HepG2 (cell line): ENCODE results near the gene PRKAG1. TPM values are rescaled to one million over a fixed set of nuclear protein-coding genes. Genes with fewer than 3 reads are reported as not detected.
A peak's percentile ranks its signal among the peaks of the same experiment; 100 is the strongest.

Experiments
- ATAC-seq: fragments of 200-7000 bp; cut with Tn5 transposase; 3 replicates; pipeline ENCODE4 v1.9.1; 2020; ENCODE audit warnings: mild to moderate bottlenecking, moderate library complexity
- BruUV-seq: library from RNA; stranded (reverse); fragments of 400-500 nt; replicated peaks from 2 replicates; lab custom pipeline; 2021; lab: Mats Ljungman, UMichigan
- CTCF ChIA-PET: fragments of 300-600 bp; formaldehyde crosslinking; extraction: SDS; loops from one replicate; lab custom pipeline; 2021; ENCODE audit warnings: low total read pairs, inconsistent platforms, low intra/inter-chr PET ratio; lab: Yijun Ruan, JAX
- POLR2A ChIA-PET: fragments of 350-600 bp; sonication (Branson Sonifier 250); formaldehyde crosslinking; loops from one replicate; lab custom pipeline; 2020; ENCODE audit warnings: antibody characterized with exemption, inconsistent platforms; lab: Yijun Ruan, JAX
- DNase-seq: peaks from one replicate; pipeline ENCODE4 v3.0.0-alpha.2; 2015; ENCODE audit warnings: low spot score
- FAIRE-seq: peaks from 3 replicates; lab custom pipeline; 2011; peaks lifted over from hg19 to GRCh38; lab: Jason Lieb, UNC
- H2AFZ ChIP-seq: one replicate; pipeline ENCODE4 v1.6.1; 2011; ENCODE audit warnings: low read length, inconsistent platforms
- H3K27ac ChIP-seq: fragments of 300-600 bp; 3 replicates; pipeline ENCODE4 v1.8.0; 2011; ENCODE audit warnings: mixed run types, mild to moderate bottlenecking, mixed read lengths, low read length, inconsistent platforms; ENCODE audit not compliant: insufficient read depth; ENCODE audit errors: extremely low read length
- H3K27me3 ChIP-seq, 2 experiments: fragments of 200-600 bp in 1 of 2; 2 replicates in 1 of 2; 3 replicates in 1 of 2; pipeline versions ENCODE4 v1.6.0 to v1.8.0; 2011; ENCODE audit warnings: low read length in 2 of 2, mild to moderate bottlenecking in 2 of 2, moderate library complexity in 2 of 2, inconsistent platforms in 1 of 2; ENCODE audit not compliant: insufficient read depth in 2 of 2, control insufficient read depth in 1 of 2
- H3K36me3 ChIP-seq, 2 experiments: fragments of 200-600 bp in 1 of 2; replicated peaks in 1 of 2; 2 replicates in 1 of 2; 3 replicates in 1 of 2; pipeline versions ENCODE4 v1.5.1 to v1.8.0; 2011; ENCODE audit warnings: low read length in 2 of 2, inconsistent platforms in 1 of 2; ENCODE audit not compliant: insufficient read depth in 2 of 2, control insufficient read depth in 1 of 2
- H3K4me1 ChIP-seq: 2 replicates; pipeline ENCODE4 v1.5.1; 2012; ENCODE audit warnings: low read length, inconsistent platforms; ENCODE audit not compliant: insufficient read depth
- H3K4me2 ChIP-seq: 2 replicates; pipeline ENCODE4 v1.6.0; 2011; ENCODE audit warnings: low read depth, low read length, inconsistent platforms
- H3K4me3 ChIP-seq, 3 experiments: fragments of 200-600 bp in 1 of 3; sonication (generic), shearing (Covaris generic) in 1 of 3; replicated peaks in 1 of 3; 2 replicates each; pipeline ENCODE4 v1.5.1; 2011 to 2016; ENCODE audit warnings: low read length in 3 of 3, inconsistent platforms in 2 of 3, low read depth in 2 of 3, mild to moderate bottlenecking in 2 of 3, control low read depth in 1 of 3, mixed read lengths in 1 of 3; ENCODE audit not compliant: insufficient read depth in 1 of 3
- H3K79me2 ChIP-seq: one replicate; pipeline ENCODE4 v1.6.1; 2011; ENCODE audit warnings: low read length, inconsistent platforms; ENCODE audit not compliant: insufficient read depth
- H3K9ac ChIP-seq: 2 replicates; pipeline ENCODE4 v1.6.0; 2011; ENCODE audit warnings: mild to moderate bottlenecking, low read depth, low read length, inconsistent platforms; ENCODE audit not compliant: insufficient read depth
- H3K9me3 ChIP-seq: 2 replicates; pipeline ENCODE4 v1.5.1; 2012; ENCODE audit warnings: mild to moderate bottlenecking, low read length
- H4K20me1 ChIP-seq: 2 replicates; pipeline ENCODE4 v1.6.0; 2011; ENCODE audit warnings: inconsistent platforms, mild to moderate bottlenecking, low read length, moderate library complexity; ENCODE audit not compliant: insufficient read depth
- HMG20A ChIP-seq: IDR thresholded peaks from 2 replicates; pipeline ENCODE4 v1.6.1; 2016; ENCODE audit warnings: borderline replicate concordance
- KLF12 ChIP-seq: sonication (generic); formaldehyde crosslinking; IDR thresholded peaks from 2 replicates; pipeline ENCODE4 v1.4.0; 2020; ENCODE audit warnings: missing genetic modification reagents, borderline replicate concordance
- THYN1 ChIP-seq: sonication (generic); formaldehyde crosslinking; IDR thresholded peaks from 2 replicates; pipeline ENCODE4 v1.8.1; 2023; ENCODE audit warnings: low read depth, mild to moderate bottlenecking, moderate library complexity, missing genetic modification reagents, borderline replicate concordance
- ZFP36L1 ChIP-seq: sonication (generic); formaldehyde crosslinking; IDR thresholded peaks from 2 replicates; pipeline ENCODE4 v1.8.0; 2022; ENCODE audit warnings: mild to moderate bottlenecking, missing genetic modification reagents, moderate library complexity
- ZNF652 ChIP-seq: IDR thresholded peaks from 2 replicates; pipeline ENCODE4 v1.6.1; 2016; ENCODE audit warnings: low read depth, borderline replicate concordance
- WGBS: methylation state at CpG from one replicate; pipeline ENCODE4 v1.1.6; 2017; ENCODE audit warnings: low lambda C conversion rate; 5-methylcytosine and 5-hydroxymethylcytosine counted together
- in situ Hi-C: cut with HindIII; loops from 2 replicates; pipeline ENCODE4 v1.10.0; 2017; ENCODE audit warnings: low pct_unique_long_range_greater_than_20kb; ENCODE audit not compliant: extremely low pct_ligation_motif_present
- intact Hi-C: fragments of 100-400 bp; cut with micrococcal nuclease; formaldehyde crosslinking; loops from one replicate; pipeline ENCODE4 v1.10.0; 2022; ENCODE audit not compliant: unreplicated experiment
- polyA plus RNA-seq, 8 experiments: library from polyadenylated mRNA; depleted of rRNA in 3 of 8; stranded (reverse) in 7 of 8; unstranded in 1 of 8; fragments of >200 nt; fragmentation: Illumina TruSeq in 4 of 8; extraction: Trizol in 4 of 8; gene quantifications; 2 replicates each; pipeline versions ENCODE4 v1.2.1 to v1.2.3, GENCODE V29; 2011 to 2016; ENCODE audit warnings: low read depth in 4 of 8, missing spikeins in 1 of 8, mixed read lengths in 1 of 8; ENCODE audit not compliant: insufficient read depth in 1 of 8
- total RNA-seq, 5 experiments: library from RNA; depleted of rRNA; stranded (reverse); fragments of >200 nt; fragmentation: Illumina TruSeq; extraction: Trizol; gene quantifications; 2 replicates each; pipeline ENCODE4 v1.2.3, GENCODE V29; 2016; ENCODE audit warnings: low read depth in 1 of 5
- TF ChIP-seq, protein P1 (sequence below): sonication (generic); formaldehyde crosslinking; IDR thresholded peaks from 2 replicates; pipeline ENCODE4 v1.5.1; 2020; ENCODE audit warnings: missing genetic modification reagents, mild to moderate bottlenecking, borderline replicate concordance
- TF ChIP-seq, protein P2 (sequence below): sonication (generic); formaldehyde crosslinking; IDR thresholded peaks from 2 replicates; pipeline ENCODE4 v1.4.0; 2020; ENCODE audit warnings: missing genetic modification reagents

PRKAG1 gene
- total and polyA plus RNA-seq, 2 of the 13 experiments (the other 11 are each of a cell fraction or from before 2014, with no cell fraction given) = 26.1 to 32.8 TPM

- intact Hi-C loops (loop anchor here (5.0 kb wide), 1 partner anchor 49 kb away; no protein-coding TSS in a partner anchor), in situ Hi-C loops (no loop called here)
- TSS peak; percentile 73 for BruUV-seq
- ATAC-seq (no peak; the same call in 2 of the 3 replicates), FAIRE-seq (no peak), DNase-seq (no peak)
- Histone ChIP-seq H2AFZ (peak overlapping the region; percentile 93), H3K4me1 (peaks cover 52% of the 10 kb centered on the region), H3K27ac (peak overlapping the region; percentile 94), H3K4me3 (peak overlapping the region; percentile 95 to 100 (median 98)), H4K20me1 (peaks cover 32% of the 10 kb centered on the region), H3K9me3 (no peaks in the 10 kb centered on the region), H3K79me2 (peaks cover 44% of the 10 kb centered on the region), H3K9ac (peak overlapping the region; percentile 98), H3K27me3 (no peaks in the 10 kb centered on the region; a peak in 1 of 5 replicates), H3K4me2 (peak overlapping the region; percentile 98), H3K36me3 (no peaks in the 10 kb centered on the region; a peak in 1 of 5 replicates)
- TF ChIP-seq KLF12 (CRISPR knock-in tag) (no peak), ZFP36L1 (CRISPR knock-in tag) (0 out of 2 replicates have a peak, but pooled peaks have one; percentile 11), ZNF652 (no peak), HMG20A (CRISPR knock-in tag) (0 out of 2 replicates have a peak, but pooled peaks have one; percentile 2), THYN1 (CRISPR knock-in tag) (0 out of 2 replicates have a peak, but pooled peaks have one; percentile 11)
- TF ChIP-seq, protein P1, sequence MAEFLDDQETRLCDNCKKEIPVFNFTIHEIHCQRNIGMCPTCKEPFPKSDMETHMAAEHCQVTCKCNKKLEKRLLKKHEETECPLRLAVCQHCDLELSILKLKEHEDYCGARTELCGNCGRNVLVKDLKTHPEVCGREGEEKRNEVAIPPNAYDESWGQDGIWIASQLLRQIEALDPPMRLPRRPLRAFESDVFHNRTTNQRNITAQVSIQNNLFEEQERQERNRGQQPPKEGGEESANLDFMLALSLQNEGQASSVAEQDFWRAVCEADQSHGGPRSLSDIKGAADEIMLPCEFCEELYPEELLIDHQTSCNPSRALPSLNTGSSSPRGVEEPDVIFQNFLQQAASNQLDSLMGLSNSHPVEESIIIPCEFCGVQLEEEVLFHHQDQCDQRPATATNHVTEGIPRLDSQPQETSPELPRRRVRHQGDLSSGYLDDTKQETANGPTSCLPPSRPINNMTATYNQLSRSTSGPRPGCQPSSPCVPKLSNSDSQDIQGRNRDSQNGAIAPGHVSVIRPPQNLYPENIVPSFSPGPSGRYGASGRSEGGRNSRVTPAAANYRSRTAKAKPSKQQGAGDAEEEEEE = 0 out of 2 replicates have a peak, but pooled peaks have one; percentile 1
- TF ChIP-seq, protein P2, sequence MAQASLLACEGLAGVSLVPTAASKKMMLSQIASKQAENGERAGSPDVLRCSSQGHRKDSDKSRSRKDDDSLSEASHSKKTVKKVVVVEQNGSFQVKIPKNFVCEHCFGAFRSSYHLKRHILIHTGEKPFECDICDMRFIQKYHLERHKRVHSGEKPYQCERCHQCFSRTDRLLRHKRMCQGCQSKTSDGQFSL (CRISPR knock-in tag) = peak; percentile 83
- ChIA-PET POLR2A (interaction anchor here (2.0 kb wide), 1 partner anchor 9 kb away, joined by 10 read pairs; the partner anchor contains the start of gene RHEBL1), CTCF (no interaction called here)
- 7% methylated on average over 12 of the region's 16 CpGs for WGBS
These were observed 42.6 kb upstream of the PRKAG1 start for GRCh38 chr12:49061157-49061650.
